Ovary (tissue), 3 donors: Measurements from ENCODE around the gene CCDC60.

Experiments used
- EP300 ChIP-seq: sonication (generic); formaldehyde crosslinking; IDR thresholded peaks from one replicate; pipeline ENCODE4 v1.6.1; 2017; ENCODE audit warnings: antibody characterized with exemption
- POLR2A ChIP-seq: fragments of 450-650 bp; IDR thresholded peaks from one replicate; pipeline ENCODE4 v1.6.1; 2017; ENCODE audit warnings: antibody characterized with exemption, mild to moderate bottlenecking, moderate library complexity
- TF ChIP-seq, protein P1 (sequence below), 3 donors: fragments of 450-650 bp in 2 of 3; fragments of 200-600 bp in 1 of 3; IDR thresholded peaks; one replicate each; pipeline versions ENCODE4 v1.5.1 to v1.8.0; 2016 to 2022; ENCODE audit warnings: antibody characterized with exemption in 3 of 3, mild to moderate bottlenecking in 1 of 3
- donor health status: DM: no; HTN: no; CAD: no.

DNA sequence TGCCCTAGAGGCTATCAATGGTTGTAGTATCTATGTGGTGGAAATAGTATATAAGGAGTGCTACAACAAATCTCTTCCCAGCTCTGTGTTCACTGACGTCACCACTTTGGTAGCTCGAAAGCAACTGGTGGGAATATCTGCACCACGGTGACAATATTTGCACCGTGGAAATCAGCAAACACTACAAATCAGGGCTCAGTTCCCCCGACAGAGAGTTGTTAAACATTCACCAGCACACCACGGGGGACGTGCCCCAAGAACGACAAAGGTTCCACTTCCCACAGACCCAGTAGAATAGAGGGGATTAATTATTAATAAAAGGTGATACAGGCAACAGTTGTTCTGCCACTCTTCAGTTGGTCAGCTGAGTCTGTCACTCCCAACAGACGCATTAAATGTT, 98.4 kb downstream of the CCDC60 start:
- TF ChIP-seq, protein P1, sequence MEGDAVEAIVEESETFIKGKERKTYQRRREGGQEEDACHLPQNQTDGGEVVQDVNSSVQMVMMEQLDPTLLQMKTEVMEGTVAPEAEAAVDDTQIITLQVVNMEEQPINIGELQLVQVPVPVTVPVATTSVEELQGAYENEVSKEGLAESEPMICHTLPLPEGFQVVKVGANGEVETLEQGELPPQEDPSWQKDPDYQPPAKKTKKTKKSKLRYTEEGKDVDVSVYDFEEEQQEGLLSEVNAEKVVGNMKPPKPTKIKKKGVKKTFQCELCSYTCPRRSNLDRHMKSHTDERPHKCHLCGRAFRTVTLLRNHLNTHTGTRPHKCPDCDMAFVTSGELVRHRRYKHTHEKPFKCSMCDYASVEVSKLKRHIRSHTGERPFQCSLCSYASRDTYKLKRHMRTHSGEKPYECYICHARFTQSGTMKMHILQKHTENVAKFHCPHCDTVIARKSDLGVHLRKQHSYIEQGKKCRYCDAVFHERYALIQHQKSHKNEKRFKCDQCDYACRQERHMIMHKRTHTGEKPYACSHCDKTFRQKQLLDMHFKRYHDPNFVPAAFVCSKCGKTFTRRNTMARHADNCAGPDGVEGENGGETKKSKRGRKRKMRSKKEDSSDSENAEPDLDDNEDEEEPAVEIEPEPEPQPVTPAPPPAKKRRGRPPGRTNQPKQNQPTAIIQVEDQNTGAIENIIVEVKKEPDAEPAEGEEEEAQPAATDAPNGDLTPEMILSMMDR (IDR thresholded peaks at IDR 0.05): no peak
- TF ChIP-seq POLR2A (no peak), EP300 (no peak)
